Caco-2 (cell line): ENCODE data around the gene EVX2. TPM values are rescaled to one million over a fixed set of nuclear protein-coding genes. Genes with fewer than 3 reads are reported as not detected.

Source experiments
- BruUV-seq: library from RNA; stranded (reverse); fragments of 400-500 nt; replicated peaks from 2 replicates; lab custom pipeline; 2021; lab: Mats Ljungman, UMichigan
- CTCF ChIA-PET: fragments of 300-600 bp; sonication (Branson Sonifier 250); formaldehyde crosslinking; loops from one replicate; lab custom pipeline; 2022; ENCODE audit warnings: antibody characterized with exemption; lab: Charles Lee
- POLR2A ChIA-PET: fragments of 300-600 bp; sonication (Branson Sonifier 250); formaldehyde crosslinking; loops from one replicate; lab custom pipeline; 2022; ENCODE audit warnings: antibody characterized with exemption; lab: Charles Lee
- DNase-seq, 2 experiments: peaks; one replicate each; pipeline versions ENCODE4 v3.0.0 to v3.0.0-alpha.2; 2020 to 2022
- H3K27me3 ChIP-seq: replicated peaks from 2 replicates; pipeline ENCODE4 v1.6.0; 2011; ENCODE audit warnings: low read length; ENCODE audit not compliant: control insufficient read depth, insufficient read depth
- H3K36me3 ChIP-seq: 2 replicates; pipeline ENCODE4 v1.5.1; 2011; ENCODE audit warnings: low read length; ENCODE audit not compliant: control insufficient read depth, insufficient read depth
- H3K4me1 ChIP-seq: fragments of 250-450 bp; sonication (Bioruptor Pico); 2 replicates; pipeline ENCODE4 v1.5.1; 2020; ENCODE audit warnings: mild to moderate bottlenecking
- H3K4me3 ChIP-seq: 2 replicates; pipeline ENCODE4 v1.5.1; 2011; ENCODE audit warnings: low read depth, mild to moderate bottlenecking, control low read depth, low read length
- H3K9me3 ChIP-seq: fragments of 250-450 bp; sonication (Bioruptor Pico); 2 replicates; pipeline ENCODE4 v1.5.1; 2020; ENCODE audit warnings: mild to moderate bottlenecking, moderate library complexity
- H3K27ac Mint-ChIP-seq: one replicate; pipeline ENCODE4 v1.8.0; 2022; ENCODE audit warnings: mixed read lengths; ENCODE audit not compliant: unreplicated experiment
- H3K27me3 Mint-ChIP-seq: one replicate; pipeline ENCODE4 v1.8.0; 2022; ENCODE audit warnings: mixed read lengths; ENCODE audit not compliant: insufficient read depth, unreplicated experiment
- H3K36me3 Mint-ChIP-seq: one replicate; pipeline ENCODE4 v1.8.0; 2022; ENCODE audit warnings: mild to moderate bottlenecking, mixed read lengths; ENCODE audit not compliant: insufficient read depth, unreplicated experiment
- H3K4me1 Mint-ChIP-seq: one replicate; pipeline ENCODE4 v1.8.0; 2022; ENCODE audit warnings: low read depth, mixed read lengths; ENCODE audit not compliant: unreplicated experiment
- H3K4me3 Mint-ChIP-seq: one replicate; pipeline ENCODE4 v1.8.0; 2022; ENCODE audit warnings: mild to moderate bottlenecking, moderate library complexity, mixed read lengths; ENCODE audit not compliant: unreplicated experiment
- H3K9me3 Mint-ChIP-seq: one replicate; pipeline ENCODE4 v1.8.0; 2022; ENCODE audit warnings: mixed read lengths; ENCODE audit not compliant: unreplicated experiment
- CTCF ChIP-seq, 2 experiments: fragments of 200-600 bp in 1 of 2; IDR thresholded peaks; 1 replicate in 1 of 2; 2 replicates in 1 of 2; pipeline versions ENCODE4 v1.5.1 to v1.8.0; 2011 to 2022; ENCODE audit warnings: antibody characterized with exemption in 1 of 2, control low read depth in 1 of 2, inconsistent platforms in 1 of 2, low read depth in 1 of 2, low read length in 1 of 2, mild to moderate bottlenecking in 1 of 2, moderate library complexity in 1 of 2; ENCODE audit not compliant: insufficient read depth in 1 of 2, severe bottlenecking in 1 of 2, unreplicated experiment in 1 of 2
- intact Hi-C: fragments of 100-400 bp; cut with micrococcal nuclease; formaldehyde crosslinking; loops from one replicate; pipeline ENCODE4 v1.10.0; 2022; ENCODE audit not compliant: unreplicated experiment
- total RNA-seq: library from RNA; stranded (reverse); gene quantifications from 2 replicates; pipeline ENCODE4 v1.2.3, GENCODE V29; 2022

EVX2 gene
- total RNA-seq, 1 experiment from 2014 or later, result not detected

GRCh38 chr2:176115883-176116813 is 32.4 kb upstream of the EVX2 start, which contains the start of gene HOXD10:
Gene HOXD10, plus strand, starts transcription at chr2:176116778. Its CDS starts 56 bp downstream, at chr2:176116834.
- intact Hi-C loops, result no loop called here
- CTCF ChIA-PET, result no interaction called here
- BruUV-seq, result no TSS peak
- H3K4me3 ChIP-seq, result peak within 1 kb of the TSS; percentile 19; the same call in 1 of the 2 replicates
- peak; percentile 43 to 49 for TF ChIP-seq CTCF (IDR thresholded peaks at IDR 0.05; ENCODE audit: insufficient read depth in 1 of 2, low read depth in 1 of 2, low read length in 1 of 2, severe bottlenecking in 1 of 2, unreplicated experiment in 1 of 2)
- H3K36me3 ChIP-seq, result no peaks in the 10 kb centered on the region
- Mint-ChIP-seq H3K9me3 (no peaks in the 10 kb centered on the region), H3K4me3 (peak within 1 kb of the TSS; percentile 61), H3K27me3 (peaks cover 65% of the 10 kb centered on the region), H3K36me3 (no peaks in the 10 kb centered on the region), H3K27ac (no peak within 1 kb of the TSS), H3K4me1 (no peaks in the 10 kb centered on the region)
- H3K27me3 ChIP-seq, result peaks cover 8% of the 10 kb centered on the region
- POLR2A ChIA-PET, result no interaction called here
- no peaks in the 10 kb centered on the region for H3K9me3 ChIP-seq
- no peaks in the 10 kb centered on the region for H3K4me1 ChIP-seq
- DNase-seq, result peak; percentile 79 to 81

DNA sequence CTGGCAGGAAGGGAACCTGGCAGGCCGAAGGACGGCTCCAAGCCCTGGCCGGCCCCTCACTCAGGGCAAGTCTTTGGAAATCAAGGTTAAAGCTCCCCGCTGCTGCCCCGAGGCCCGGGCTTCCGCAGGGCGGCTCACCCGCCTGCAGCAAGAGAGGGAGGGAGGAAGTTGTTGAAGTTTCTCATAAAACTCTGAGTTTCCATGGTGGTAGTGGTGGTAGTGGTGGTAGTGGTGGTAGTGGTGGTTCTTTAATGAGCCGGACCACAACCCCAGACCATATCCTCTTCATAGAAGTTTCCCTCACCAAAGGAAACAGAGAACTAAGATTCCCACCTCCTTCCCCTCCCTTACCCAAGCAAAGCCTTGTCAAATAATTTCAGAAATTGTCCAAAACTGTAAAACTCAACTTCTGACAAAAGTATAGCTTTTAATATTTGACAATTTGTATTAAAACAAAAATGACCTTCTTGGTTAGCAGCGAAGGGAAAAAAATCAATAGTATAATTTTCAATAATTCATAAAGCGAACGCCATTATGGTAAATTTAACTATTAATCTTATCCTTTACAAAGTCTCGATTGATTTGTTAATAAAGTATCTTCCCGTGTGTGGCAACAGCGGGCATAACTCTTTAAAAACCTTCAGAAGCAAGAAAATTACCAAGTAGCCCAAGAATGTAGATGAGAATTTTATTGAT is 31.3 kb upstream of the EVX2 start:
- H3K27me3 ChIP-seq, result peaks cover 8% of the 10 kb centered on the region
- no peaks in the 10 kb centered on the region for H3K36me3 ChIP-seq
- no peaks in the 10 kb centered on the region for H3K9me3 Mint-ChIP-seq
- no peak overlapping the region for H3K4me3 ChIP-seq
- no peak overlapping the region for H3K27ac Mint-ChIP-seq
- BruUV-seq, result no TSS peak
- H3K4me1 Mint-ChIP-seq, result no peaks in the 10 kb centered on the region
- no peak for DNase-seq
- no peaks in the 10 kb centered on the region for H3K9me3 ChIP-seq
- intact Hi-C loops, result no loop called here
- peaks cover 58% of the 10 kb centered on the region for H3K27me3 Mint-ChIP-seq
- ChIA-PET CTCF (no interaction called here), POLR2A (no interaction called here)
- no peaks in the 10 kb centered on the region for H3K36me3 Mint-ChIP-seq
- no peak overlapping the region for H3K4me3 Mint-ChIP-seq
- no peak for TF ChIP-seq CTCF (IDR thresholded peaks at IDR 0.05; ENCODE audit: insufficient read depth in 1 of 2, low read depth in 1 of 2, low read length in 1 of 2, severe bottlenecking in 1 of 2, unreplicated experiment in 1 of 2)
- H3K4me1 ChIP-seq, result no peaks in the 10 kb centered on the region

GRCh38 chr2:176114120-176114929 is 30.6 kb upstream of the EVX2 start:
- Histone ChIP-seq H3K36me3 (no peaks in the 10 kb centered on the region), H3K4me3 (no peak overlapping the region), H3K4me1 (no peaks in the 10 kb centered on the region), H3K9me3 (no peaks in the 10 kb centered on the region), H3K27me3 (peaks cover 8% of the 10 kb centered on the region)
- intact Hi-C loops, result no loop called here
- Mint-ChIP-seq H3K36me3 (no peaks in the 10 kb centered on the region), H3K4me3 (peak overlapping the region; percentile 5), H3K27me3 (peaks cover 58% of the 10 kb centered on the region), H3K4me1 (no peaks in the 10 kb centered on the region), H3K9me3 (no peaks in the 10 kb centered on the region), H3K27ac (no peak overlapping the region)
- BruUV-seq, result no TSS peak
- DNase-seq, result no peak
- no peak for TF ChIP-seq CTCF (IDR thresholded peaks at IDR 0.05; ENCODE audit: insufficient read depth in 1 of 2, low read depth in 1 of 2, low read length in 1 of 2, severe bottlenecking in 1 of 2, unreplicated experiment in 1 of 2)
- ChIA-PET CTCF (no interaction called here), POLR2A (no interaction called here)
